Stimulated activated naive B cell treated with anti-CD40 and anti-IgM and Interleukin-4, amounts not matched to agents 10 μg/mL and 1 μg/mL and 100 μg/mL, for 72 hours (primary cell): ENCODE results near the gene DUSP14.

ENCODE experiments used
- ATAC-seq, 2 donors: fragments of 150-1000 bp; cut with Tn5 transposase; replicated peaks; 2 replicates each; pipeline ENCODE4 v1.10.0; 2021; ENCODE audit warnings: moderate library complexity in 1 of 2
- DNase-seq: peaks from one replicate; pipeline ENCODE4 v3.0.0; 2021
- H3K27ac Mint-ChIP-seq: one replicate; pipeline ENCODE4 v1.8.0; 2022; ENCODE audit warnings: mild to moderate bottlenecking, mixed read lengths
- H3K27me3 Mint-ChIP-seq, 2 donors: one replicate each; pipeline ENCODE4 v1.8.0; 2022; ENCODE audit warnings: mixed read lengths in 2 of 2
- H3K36me3 Mint-ChIP-seq, 2 donors: one replicate each; pipeline ENCODE4 v1.8.0; 2022; ENCODE audit warnings: mixed read lengths in 2 of 2, mild to moderate bottlenecking in 1 of 2
- H3K4me1 Mint-ChIP-seq, 2 donors: one replicate each; pipeline ENCODE4 v1.8.0; 2022; ENCODE audit warnings: mixed read lengths in 2 of 2, mild to moderate bottlenecking in 1 of 2
- H3K4me3 Mint-ChIP-seq, 2 donors: one replicate each; pipeline ENCODE4 v1.8.0; 2022; ENCODE audit warnings: mild to moderate bottlenecking in 2 of 2, mixed read lengths in 2 of 2, moderate library complexity in 1 of 2
- H3K9me3 Mint-ChIP-seq, 2 donors: one replicate each; pipeline ENCODE4 v1.8.0; 2022; ENCODE audit warnings: mixed read lengths in 2 of 2, mild to moderate bottlenecking in 1 of 2

Gene DUSP14

GRCh38 chr17:37475731-37476420, 13.8 kb upstream of the DUSP14 start:
- no peak for ATAC-seq
- Mint-ChIP-seq H3K9me3 (no peaks in the 10 kb centered on the region), H3K4me3 (no peak overlapping the region), H3K27ac (no peak overlapping the region), H3K27me3 (no peaks in the 10 kb centered on the region), H3K36me3 (peaks cover 43 to 61% of the 10 kb centered on the region in 2 donors), H3K4me1 (no peaks in the 10 kb centered on the region)
- DNase-seq = no peak

- Mint-ChIP-seq H3K4me1 (no peaks in the 10 kb centered on the region), H3K4me3 (no peak overlapping the region), H3K27me3 (no peaks in the 10 kb centered on the region), H3K36me3 (peaks cover 39 to 60% of the 10 kb centered on the region in 2 donors), H3K27ac (no peak overlapping the region), H3K9me3 (no peaks in the 10 kb centered on the region)
- no peak for DNase-seq
- no peak for ATAC-seq
Measured at GRCh38 chr17:37476431-37477120, 13.1 kb upstream of the DUSP14 start.

- Mint-ChIP-seq H3K27me3 (no peaks in the 10 kb centered on the region), H3K27ac (no peak overlapping the region), H3K4me1 (no peaks in the 10 kb centered on the region), H3K9me3 (no peaks in the 10 kb centered on the region), H3K36me3 (peaks cover 33 to 50% of the 10 kb centered on the region in 2 donors), H3K4me3 (no peak overlapping the region)
- DNase-seq (no peak), ATAC-seq (no peak)
Measured at GRCh38 chr17:37478187-37478586, 11.5 kb upstream of the DUSP14 start.

- Mint-ChIP-seq H3K36me3 (peaks cover 26 to 42% of the 10 kb centered on the region in 2 donors), H3K9me3 (no peaks in the 10 kb centered on the region), H3K27me3 (no peaks in the 10 kb centered on the region), H3K4me1 (peaks cover 0 to 2% of the 10 kb centered on the region in 2 donors), H3K27ac (no peak overlapping the region), H3K4me3 (no peak overlapping the region)
- DNase-seq (no peak), ATAC-seq (no peak)
Measured at GRCh38 chr17:37479025-37479424, 10.7 kb upstream of the DUSP14 start.

GRCh38 chr17:37480427-37480826, 9.3 kb upstream of the DUSP14 start:
- Mint-ChIP-seq H3K36me3 (peaks cover 26 to 38% of the 10 kb centered on the region in 2 donors), H3K27ac (no peak overlapping the region), H3K27me3 (no peaks in the 10 kb centered on the region), H3K9me3 (no peaks in the 10 kb centered on the region), H3K4me1 (peaks cover 0 to 2% of the 10 kb centered on the region in 2 donors), H3K4me3 (no peak overlapping the region)
- ATAC-seq (no peak), DNase-seq (no peak)

GRCh38 chr17:37481001-37481665, 8.6 kb upstream of the DUSP14 start:
- Mint-ChIP-seq H3K9me3 (no peaks in the 10 kb centered on the region), H3K4me3 (no peak overlapping the region)

GRCh38 chr17:37483311-37484039, 6.2 kb upstream of the DUSP14 start:
- no peak overlapping the region for H3K4me3 Mint-ChIP-seq
- peaks cover 9 to 20% of the 10 kb centered on the region in 2 donors for H3K36me3 Mint-ChIP-seq
- no peaks in the 10 kb centered on the region for H3K9me3 Mint-ChIP-seq
- no peak overlapping the region for H3K27ac Mint-ChIP-seq
- H3K4me1 Mint-ChIP-seq = peaks cover 5 to 6% of the 10 kb centered on the region in 2 donors
- ATAC-seq (peak in 1 of 2 donors; percentile 38), DNase-seq (no peak)
- H3K27me3 Mint-ChIP-seq = no peaks in the 10 kb centered on the region

More at GRCh38 chr17:37481001-37481665, 8.6 kb upstream of the DUSP14 start:
- H3K27me3 Mint-ChIP-seq = no peaks in the 10 kb centered on the region
- H3K4me1 Mint-ChIP-seq = peaks cover 0 to 2% of the 10 kb centered on the region in 2 donors
- ATAC-seq (no peak), DNase-seq (no peak)
- H3K36me3 Mint-ChIP-seq = peaks cover 20 to 31% of the 10 kb centered on the region in 2 donors
- H3K27ac Mint-ChIP-seq = no peak overlapping the region

GRCh38 chr17:37485938-37486570, 3.6 kb upstream of the DUSP14 start:
- Mint-ChIP-seq H3K4me3 (no peak overlapping the region), H3K36me3 (peaks cover 0 to 1% of the 10 kb centered on the region in 2 donors), H3K27me3 (no peaks in the 10 kb centered on the region), H3K4me1 (peaks cover 11 to 28% of the 10 kb centered on the region in 2 donors), H3K27ac (no peak overlapping the region), H3K9me3 (no peaks in the 10 kb centered on the region)
- DNase-seq (no peak), ATAC-seq (no peak)

- peak overlapping the region; percentile 97 for H3K4me3 Mint-ChIP-seq
- ATAC-seq = no peak
- H3K36me3 Mint-ChIP-seq = peaks cover 0 to 1% of the 10 kb centered on the region in 2 donors
- no peak for DNase-seq
- H3K27ac Mint-ChIP-seq = peak overlapping the region; percentile 31
- H3K4me1 Mint-ChIP-seq = peaks cover 17 to 34% of the 10 kb centered on the region in 2 donors
- H3K9me3 Mint-ChIP-seq = no peaks in the 10 kb centered on the region
- H3K27me3 Mint-ChIP-seq = no peaks in the 10 kb centered on the region
Measured at GRCh38 chr17:37488009-37488604, 1.6 kb upstream of the DUSP14 start.

GRCh38 chr17:37488607-37489196, 989 bp upstream of the DUSP14 start:
- Mint-ChIP-seq H3K27ac (peak overlapping the region; percentile 91), H3K36me3 (peaks cover 0 to 1% of the 10 kb centered on the region in 2 donors), H3K9me3 (no peaks in the 10 kb centered on the region), H3K4me1 (peaks cover 15 to 40% of the 10 kb centered on the region in 2 donors), H3K27me3 (no peaks in the 10 kb centered on the region), H3K4me3 (peak overlapping the region; percentile 97)
- ATAC-seq = peak; percentile 16 to 24
- peak; percentile 12 for DNase-seq

- H3K4me3 Mint-ChIP-seq = peak overlapping the region; percentile 93 to 99
- H3K27ac Mint-ChIP-seq = peak overlapping the region; percentile 85
- H3K9me3 Mint-ChIP-seq = no peaks in the 10 kb centered on the region
- peaks cover 15 to 48% of the 10 kb centered on the region in 2 donors for H3K4me1 Mint-ChIP-seq
- DNase-seq (peak; percentile 73), ATAC-seq (peak; percentile 74 to 75)
- H3K27me3 Mint-ChIP-seq = no peaks in the 10 kb centered on the region
- peaks cover 0 to 1% of the 10 kb centered on the region in 2 donors for H3K36me3 Mint-ChIP-seq
Measured at GRCh38 chr17:37490022-37490587, 414 bp downstream of the DUSP14 start.

GRCh38 chr17:37490638-37491614, 1.2 kb downstream of the DUSP14 start:
- no peak for ATAC-seq
- no peaks in the 10 kb centered on the region for H3K9me3 Mint-ChIP-seq
- H3K27me3 Mint-ChIP-seq = no peaks in the 10 kb centered on the region
- peak overlapping the region; percentile 93 to 99 for H3K4me3 Mint-ChIP-seq
- peaks cover 15 to 48% of the 10 kb centered on the region in 2 donors for H3K4me1 Mint-ChIP-seq
- peaks cover 0 to 1% of the 10 kb centered on the region in 2 donors for H3K36me3 Mint-ChIP-seq
- H3K27ac Mint-ChIP-seq = peak overlapping the region; percentile 85
- DNase-seq = peak; percentile 7
